Coronary artery (tissue), 2 donors: Measurements from ENCODE around the gene CLEC2L.

Experiments
- DNase-seq: peaks from one replicate; pipeline ENCODE4 v3.0.0-alpha.2; 2017; ENCODE audit warnings: low spot score
- H3K27ac ChIP-seq, 2 donors: fragments of 200-600 bp; sonication (generic); one replicate each; pipeline ENCODE4 v1.5.1; 2016 to 2019
- H3K4me3 ChIP-seq: fragments of 200-600 bp; sonication (generic); 2 replicates; pipeline ENCODE4 v1.5.1; 2016; ENCODE audit warnings: mild to moderate bottlenecking, moderate library complexity
- CTCF ChIP-seq: fragments of 200-600 bp; sonication (generic); IDR thresholded peaks from one replicate; pipeline ENCODE4 v1.5.1; 2019; ENCODE audit warnings: antibody characterized with exemption

The CLEC2L gene

GRCh38 chr7:139526578-139527544, 3.4 kb downstream of the CLEC2L start:
- Histone ChIP-seq H3K4me3 (no peak overlapping the region), H3K27ac (no peak overlapping the region)
- TF ChIP-seq CTCF = no peak
- DNase-seq = no peak

- no peak overlapping the region for H3K27ac ChIP-seq
- DNase-seq = no peak
- no peak overlapping the region for H3K4me3 ChIP-seq
- TF ChIP-seq CTCF = no peak
Observed at GRCh38 chr7:139531094-139531493, 7.6 kb downstream of the CLEC2L start.

- Histone ChIP-seq H3K27ac (no peak overlapping the region), H3K4me3 (no peak overlapping the region)
- TF ChIP-seq CTCF = no peak
- DNase-seq = no peak
Observed at GRCh38 chr7:139532636-139533155, 9.2 kb downstream of the CLEC2L start.

DNA sequence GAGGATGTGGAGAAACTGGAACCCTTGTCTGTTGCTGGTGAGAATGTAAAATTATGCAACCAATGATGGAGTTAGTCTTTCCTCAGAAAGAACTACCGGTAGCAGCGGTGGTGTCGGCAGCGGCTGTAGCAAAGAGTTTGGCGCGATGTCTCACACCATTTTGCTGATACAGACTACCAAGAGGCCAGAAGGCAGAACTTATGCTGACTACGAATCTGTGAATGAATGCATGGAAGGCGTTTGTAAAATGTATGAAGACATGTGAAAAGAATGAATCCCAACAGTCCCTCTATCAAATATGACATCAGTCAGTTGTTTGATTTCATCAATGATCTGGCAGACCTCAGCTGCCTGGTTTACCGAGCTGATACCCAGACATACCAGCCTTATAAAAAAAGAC, 10.6 kb downstream of the CLEC2L start:
- DNase-seq = no peak
- Histone ChIP-seq H3K27ac (no peak overlapping the region), H3K4me3 (no peak overlapping the region)
- no peak for TF ChIP-seq CTCF

DNA sequence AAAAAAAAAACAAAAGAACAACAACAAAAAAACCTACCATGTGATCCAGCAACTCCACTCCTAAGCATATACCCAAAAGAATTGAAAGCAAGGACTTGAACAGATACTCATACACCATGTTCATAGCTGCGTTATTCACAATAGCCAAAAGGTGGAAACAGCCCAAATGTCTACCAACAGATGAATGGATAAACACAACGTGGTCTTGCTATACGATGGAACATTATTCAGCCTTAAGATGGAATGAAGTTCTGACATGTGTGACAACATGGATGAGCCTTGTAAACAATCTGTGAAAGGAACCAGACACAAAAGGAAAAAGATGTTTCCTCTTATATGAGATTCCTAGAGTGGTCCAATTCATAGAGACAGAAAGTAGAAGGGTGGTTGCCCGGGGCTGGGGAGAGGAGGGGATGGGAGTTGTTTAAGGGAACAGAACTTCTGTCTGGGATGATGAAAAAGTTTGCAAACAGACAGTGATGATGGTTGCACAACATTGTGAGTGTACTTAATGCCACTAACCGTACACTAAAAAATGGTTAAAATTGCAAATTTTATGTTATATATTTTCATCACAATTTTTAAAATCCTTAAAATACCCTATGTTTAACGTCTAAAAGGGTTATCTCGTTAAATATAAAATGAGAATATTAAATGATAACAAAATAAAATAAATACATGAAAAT, 11.6 kb downstream of the CLEC2L start:
- Histone ChIP-seq H3K4me3 (no peak overlapping the region), H3K27ac (no peak overlapping the region)
- no peak for DNase-seq
- no peak for TF ChIP-seq CTCF

DNA sequence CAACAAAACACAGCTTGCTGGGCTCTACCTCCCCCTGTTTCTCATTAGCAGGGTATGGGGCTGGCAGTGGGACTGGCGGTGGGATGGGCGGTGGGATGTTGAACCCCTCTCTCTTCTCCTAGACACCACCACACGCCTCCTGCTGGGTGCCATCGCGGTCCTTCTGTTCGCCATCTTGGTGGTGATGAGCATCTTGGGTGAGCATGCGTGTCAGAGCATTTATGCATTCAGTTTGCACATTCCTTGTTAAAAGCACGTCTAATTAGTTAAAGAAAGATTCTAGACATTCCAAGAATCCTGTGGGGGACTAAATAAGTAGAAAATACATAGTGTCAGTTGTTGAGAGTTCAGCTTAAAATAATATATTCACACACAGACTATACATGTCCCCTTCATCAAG, 12.7 kb downstream of the CLEC2L start:
- TF ChIP-seq CTCF = no peak
- DNase-seq = no peak
- no peak overlapping the region for H3K27ac ChIP-seq
- H3K4me3 ChIP-seq = no peak overlapping the region
